Nephron progenitor cell (in vitro differentiated cells): ENCODE data around the gene CEP162.
"Not testable (repeated sequence)": the region's sequence is repeated elsewhere in the genome, so short reads cannot be mapped to it uniquely, and the experiment has no call there.

Experiments used
- DNase-seq: peaks from one replicate; pipeline ENCODE4 v3.0.0; 2021
- H3K27ac Mint-ChIP-seq: 2 replicates; pipeline ENCODE4 v1.8.0; 2021; ENCODE audit warnings: mild to moderate bottlenecking, moderate library complexity, mixed read lengths
- H3K27me3 Mint-ChIP-seq: 2 replicates; pipeline ENCODE4 v1.8.0; 2021; ENCODE audit warnings: mild to moderate bottlenecking, low read depth, mixed read lengths; ENCODE audit not compliant: poor library complexity
- H3K36me3 Mint-ChIP-seq: 2 replicates; pipeline ENCODE4 v1.8.0; 2021; ENCODE audit warnings: low read depth, mixed read lengths
- H3K4me1 Mint-ChIP-seq: 2 replicates; pipeline ENCODE4 v1.8.0; 2021; ENCODE audit warnings: mixed read lengths
- H3K4me3 Mint-ChIP-seq: 2 replicates; pipeline ENCODE4 v1.8.0; 2021; ENCODE audit warnings: mild to moderate bottlenecking, moderate library complexity, mixed read lengths
- H3K9me3 Mint-ChIP-seq: 2 replicates; pipeline ENCODE4 v1.8.0; 2021; ENCODE audit warnings: mild to moderate bottlenecking, moderate library complexity, mixed read lengths
- TF ChIP-seq, protein P1 (sequence below): fragments of 200-600 bp; sonication (generic); IDR thresholded peaks from 2 replicates; pipeline ENCODE4 v1.5.0; 2021; ENCODE audit warnings: antibody characterized with exemption

CEP162 gene

DNA sequence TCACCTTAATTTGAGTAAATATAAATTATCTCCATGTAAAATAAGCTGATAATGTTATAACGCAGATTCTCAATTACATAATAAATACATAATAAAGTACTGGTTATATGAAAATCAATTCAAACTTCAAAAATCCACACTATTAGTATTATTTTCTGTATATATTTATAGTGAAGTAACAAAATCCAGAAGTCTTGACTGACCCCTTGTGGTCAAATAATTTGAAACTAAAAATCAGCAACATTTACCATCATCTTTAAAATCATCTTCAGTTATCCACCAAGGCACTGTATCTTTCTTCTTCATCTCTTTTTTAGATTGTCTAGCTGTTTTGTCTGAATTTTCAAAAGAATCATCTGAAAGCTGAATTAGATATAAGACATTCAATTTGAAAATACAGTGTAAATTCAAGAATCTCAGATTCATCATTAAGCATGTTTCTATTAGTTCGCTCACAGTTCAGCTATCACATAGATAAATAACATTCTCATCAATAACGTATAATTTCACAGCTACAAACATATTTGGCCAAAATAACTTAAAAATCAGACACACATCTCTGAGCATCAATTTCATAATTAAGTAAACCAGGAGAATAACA is 6.5 kb downstream of the CEP162 start:
- TF ChIP-seq, protein P1, sequence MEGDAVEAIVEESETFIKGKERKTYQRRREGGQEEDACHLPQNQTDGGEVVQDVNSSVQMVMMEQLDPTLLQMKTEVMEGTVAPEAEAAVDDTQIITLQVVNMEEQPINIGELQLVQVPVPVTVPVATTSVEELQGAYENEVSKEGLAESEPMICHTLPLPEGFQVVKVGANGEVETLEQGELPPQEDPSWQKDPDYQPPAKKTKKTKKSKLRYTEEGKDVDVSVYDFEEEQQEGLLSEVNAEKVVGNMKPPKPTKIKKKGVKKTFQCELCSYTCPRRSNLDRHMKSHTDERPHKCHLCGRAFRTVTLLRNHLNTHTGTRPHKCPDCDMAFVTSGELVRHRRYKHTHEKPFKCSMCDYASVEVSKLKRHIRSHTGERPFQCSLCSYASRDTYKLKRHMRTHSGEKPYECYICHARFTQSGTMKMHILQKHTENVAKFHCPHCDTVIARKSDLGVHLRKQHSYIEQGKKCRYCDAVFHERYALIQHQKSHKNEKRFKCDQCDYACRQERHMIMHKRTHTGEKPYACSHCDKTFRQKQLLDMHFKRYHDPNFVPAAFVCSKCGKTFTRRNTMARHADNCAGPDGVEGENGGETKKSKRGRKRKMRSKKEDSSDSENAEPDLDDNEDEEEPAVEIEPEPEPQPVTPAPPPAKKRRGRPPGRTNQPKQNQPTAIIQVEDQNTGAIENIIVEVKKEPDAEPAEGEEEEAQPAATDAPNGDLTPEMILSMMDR, result peak; percentile 59
- H3K4me1 Mint-ChIP-seq, result peaks cover 4% of the 10 kb centered on the region
- H3K27me3 Mint-ChIP-seq, result no peaks in the 10 kb centered on the region
- no peak overlapping the region for H3K27ac Mint-ChIP-seq
- no peak overlapping the region for H3K4me3 Mint-ChIP-seq
- DNase-seq, result no peak
- no peaks in the 10 kb centered on the region for H3K9me3 Mint-ChIP-seq
- peaks cover 4% of the 10 kb centered on the region for H3K36me3 Mint-ChIP-seq

DNA sequence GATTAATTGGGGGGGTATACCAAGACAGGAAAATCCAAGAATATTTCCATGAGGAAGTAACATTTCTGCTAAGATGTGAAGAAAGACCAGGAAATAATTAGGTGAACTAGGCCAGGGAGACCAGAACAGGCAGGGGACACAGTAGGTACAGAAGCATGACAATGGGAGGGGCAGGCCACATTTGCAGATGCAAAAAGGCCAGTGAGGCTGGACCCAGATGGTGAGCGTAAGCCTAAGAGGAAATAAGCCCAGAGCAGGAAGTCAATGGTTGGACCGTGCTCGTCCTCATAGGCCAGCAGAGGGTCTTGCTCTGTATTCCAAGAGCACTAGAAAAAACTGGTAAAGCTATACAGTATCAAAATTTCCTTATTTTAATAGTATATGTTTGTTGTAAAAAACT is 9.4 kb downstream of the CEP162 start:
- no peaks in the 10 kb centered on the region for H3K4me1 Mint-ChIP-seq
- H3K27ac Mint-ChIP-seq, result no peak overlapping the region
- no peaks in the 10 kb centered on the region for H3K27me3 Mint-ChIP-seq
- TF ChIP-seq, protein P1, result no peak
- DNase-seq, result no peak
- no peaks in the 10 kb centered on the region for H3K9me3 Mint-ChIP-seq
- H3K4me3 Mint-ChIP-seq, result no peak overlapping the region
- peaks cover 7% of the 10 kb centered on the region for H3K36me3 Mint-ChIP-seq

- DNase-seq, result no peak
- Mint-ChIP-seq H3K27me3 (no peaks in the 10 kb centered on the region), H3K9me3 (no peaks in the 10 kb centered on the region), H3K36me3 (peaks cover 44% of the 10 kb centered on the region), H3K27ac (no peak overlapping the region), H3K4me1 (no peaks in the 10 kb centered on the region), H3K4me3 (no peak overlapping the region)
- TF ChIP-seq, protein P1, result no peak
Observed at GRCh38 chr6:84213217-84213616, 14.2 kb downstream of the CEP162 start.

DNA sequence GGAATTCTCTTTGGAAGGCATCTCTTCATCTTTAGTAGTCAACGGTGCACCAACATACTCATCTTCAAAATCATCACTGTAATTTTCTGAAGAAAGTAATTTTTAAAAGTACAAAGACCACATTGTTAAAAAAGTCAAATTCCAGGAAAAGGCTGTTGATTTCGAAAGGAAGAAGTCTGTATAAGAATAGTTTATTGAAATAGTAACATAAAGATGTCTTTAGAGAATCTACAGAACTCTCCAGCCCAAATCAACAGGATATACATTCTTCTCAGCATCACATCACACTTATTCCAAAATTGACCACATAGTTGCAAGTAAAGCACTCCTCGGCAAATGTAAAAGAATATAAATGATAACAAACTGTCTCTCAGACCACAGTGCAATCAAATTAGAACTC is 23.4 kb downstream of the CEP162 start:
- no peak for DNase-seq
- H3K27ac Mint-ChIP-seq, result peak overlapping the region; percentile 8
- peaks cover 68% of the 10 kb centered on the region for H3K36me3 Mint-ChIP-seq
- H3K4me1 Mint-ChIP-seq, result no peaks in the 10 kb centered on the region
- TF ChIP-seq, protein P1, result no peak
- H3K4me3 Mint-ChIP-seq, result no peak overlapping the region
- H3K9me3 Mint-ChIP-seq, result peaks cover 18% of the 10 kb centered on the region
- peaks cover 2% of the 10 kb centered on the region for H3K27me3 Mint-ChIP-seq

DNA sequence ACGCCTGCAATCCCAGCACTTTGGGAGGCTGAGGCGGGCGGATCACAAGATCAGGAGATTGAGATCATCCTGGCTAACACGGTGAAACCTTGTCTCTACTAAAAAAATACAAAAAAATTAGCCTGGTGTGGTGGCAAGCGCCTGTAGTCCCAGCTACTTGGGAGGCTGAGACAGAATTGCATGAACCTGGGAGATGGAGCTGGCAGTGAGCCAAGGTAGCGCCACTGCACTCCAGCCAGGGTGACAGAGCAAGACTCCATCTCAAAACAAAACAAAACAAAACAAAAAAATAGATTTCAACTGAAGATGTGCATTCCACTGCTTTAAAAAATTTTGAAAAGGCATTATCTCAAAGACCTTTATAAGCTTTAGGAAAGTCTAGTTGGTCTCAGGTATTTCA is 27.5 kb downstream of the CEP162 start:
- not testable (repeated sequence) for DNase-seq, H3K27ac Mint-ChIP-seq, H3K4me1 Mint-ChIP-seq, H3K27me3 Mint-ChIP-seq, H3K9me3 Mint-ChIP-seq, H3K4me3 Mint-ChIP-seq
- H3K36me3 Mint-ChIP-seq, result peaks cover 57% of the 10 kb centered on the region

DNA sequence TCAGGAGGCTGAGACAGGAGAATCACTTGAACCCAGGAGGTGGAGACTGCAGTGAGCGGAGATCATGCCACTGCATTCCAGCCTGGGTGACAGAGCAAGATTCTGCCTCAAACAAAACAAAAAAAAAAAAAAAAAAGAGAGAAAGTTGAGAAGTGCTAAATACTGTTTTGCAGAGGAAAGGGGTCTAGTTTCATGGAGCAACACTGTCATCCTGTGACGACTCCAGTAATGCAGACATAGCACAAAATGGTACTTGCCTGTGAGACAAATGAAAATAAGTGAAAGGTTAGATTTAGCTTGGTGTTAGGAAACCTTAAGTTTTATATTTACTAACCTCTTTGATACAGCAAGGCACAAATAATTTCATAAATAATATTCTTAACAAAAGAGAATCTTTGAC is 29.7 kb downstream of the CEP162 start:
- Mint-ChIP-seq H3K27me3 (no peaks in the 10 kb centered on the region), H3K27ac (no peak overlapping the region), H3K9me3 (no peaks in the 10 kb centered on the region), H3K4me3 (no peak overlapping the region), H3K36me3 (peaks cover 59% of the 10 kb centered on the region), H3K4me1 (no peaks in the 10 kb centered on the region)
- TF ChIP-seq, protein P1, result peak; percentile 31
- DNase-seq, result no peak
